HG03520 (cell line): ENCODE results near the gene PIK3AP1.

ENCODE experiments used
- ATAC-seq: cut with Tn5 transposase; IDR thresholded peaks from one replicate; pipeline ENCODE4 v1.9.1; 2021; ENCODE audit warnings: mild to moderate bottlenecking, moderate library complexity; ENCODE audit not compliant: unreplicated experiment

Gene PIK3AP1

DNA sequence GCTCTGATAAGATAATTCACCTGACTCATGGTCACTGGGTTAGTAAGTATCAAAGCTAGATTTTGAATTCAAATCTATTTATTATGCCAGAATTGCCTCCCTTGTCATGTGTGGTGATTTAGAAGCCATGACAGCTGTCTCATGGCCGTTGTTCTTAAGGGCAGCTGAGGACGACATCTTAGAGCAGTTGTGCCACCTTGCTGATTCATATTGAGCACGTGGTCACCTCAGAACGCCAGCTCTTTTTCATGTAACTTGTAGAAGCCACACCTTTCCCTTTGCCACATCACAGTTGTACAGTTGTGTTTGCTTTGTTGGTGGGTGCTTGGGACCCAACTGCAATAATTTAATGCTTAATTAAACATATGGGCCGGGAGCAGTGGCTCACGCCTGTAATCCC is 4.3 kb upstream of the PIK3AP1 start:
- ATAC-seq = no peak

- no peak for ATAC-seq
Measured at GRCh38 chr10:96721207-96721572, 876 bp upstream of the PIK3AP1 start.

DNA sequence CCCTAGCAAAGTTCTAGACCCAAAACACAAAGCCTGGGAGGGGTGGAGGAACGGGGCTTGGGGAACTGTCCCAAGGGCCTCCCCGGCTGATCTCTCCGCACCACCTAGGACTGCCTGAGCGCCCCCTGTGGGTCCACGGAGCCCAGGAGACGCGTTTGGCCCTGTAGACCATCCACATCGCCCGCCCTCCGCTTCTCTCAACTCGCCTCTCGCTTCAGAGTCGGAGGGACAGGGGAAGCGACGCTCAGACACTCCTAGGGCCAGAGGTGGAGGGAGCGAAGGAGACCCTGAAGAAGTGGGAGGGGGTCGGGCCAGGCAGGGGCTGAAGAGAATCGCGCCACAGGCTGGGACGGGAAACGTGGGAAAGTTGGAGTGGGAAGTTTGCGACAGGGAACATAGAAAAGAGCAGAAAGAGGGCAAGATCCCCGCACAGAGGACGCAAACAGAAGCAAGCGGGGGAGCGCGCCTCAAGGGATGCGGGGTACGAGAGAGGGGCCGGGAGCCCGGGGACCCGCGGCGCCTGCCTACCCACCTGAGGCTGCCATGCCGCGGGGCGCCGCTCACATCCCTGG is 378 bp downstream of the PIK3AP1 start:
- peak; percentile 40 for ATAC-seq

GRCh38 chr10:96719200-96719599 is 1.1 kb downstream of the PIK3AP1 start:
- ATAC-seq = no peak

DNA sequence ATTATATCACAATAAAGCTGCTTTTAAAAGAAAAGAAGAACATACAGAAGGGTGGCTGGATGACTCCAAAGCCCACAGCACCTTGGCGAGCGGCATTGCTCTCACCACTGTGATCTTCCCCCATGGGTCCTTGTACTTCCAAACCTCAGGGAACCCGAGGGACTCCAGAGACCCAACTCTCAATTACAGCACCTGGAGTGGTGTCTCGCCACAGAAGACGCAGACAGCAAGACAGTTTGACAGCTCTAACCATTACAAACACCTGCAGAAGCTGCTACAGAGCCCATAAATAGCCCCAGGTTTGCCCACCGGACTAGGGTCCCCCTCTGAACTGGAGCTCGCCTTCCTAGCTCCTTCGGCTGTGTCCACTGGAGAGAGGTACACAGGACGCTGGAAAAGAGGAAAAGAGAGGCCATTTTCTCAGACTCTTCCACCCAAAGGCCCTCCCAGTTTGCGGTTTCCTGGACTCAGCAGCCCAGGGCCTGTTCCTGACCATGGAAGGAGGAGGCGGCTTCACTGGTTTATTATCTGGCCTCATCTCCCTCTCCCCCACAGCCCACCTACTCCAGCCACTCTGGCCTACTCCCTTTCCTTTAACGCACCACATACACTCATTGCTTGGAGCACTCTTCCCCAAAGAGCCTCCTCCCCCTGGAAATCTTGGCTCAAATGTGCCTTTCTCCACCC is 1.9 kb downstream of the PIK3AP1 start:
- ATAC-seq = no peak

DNA sequence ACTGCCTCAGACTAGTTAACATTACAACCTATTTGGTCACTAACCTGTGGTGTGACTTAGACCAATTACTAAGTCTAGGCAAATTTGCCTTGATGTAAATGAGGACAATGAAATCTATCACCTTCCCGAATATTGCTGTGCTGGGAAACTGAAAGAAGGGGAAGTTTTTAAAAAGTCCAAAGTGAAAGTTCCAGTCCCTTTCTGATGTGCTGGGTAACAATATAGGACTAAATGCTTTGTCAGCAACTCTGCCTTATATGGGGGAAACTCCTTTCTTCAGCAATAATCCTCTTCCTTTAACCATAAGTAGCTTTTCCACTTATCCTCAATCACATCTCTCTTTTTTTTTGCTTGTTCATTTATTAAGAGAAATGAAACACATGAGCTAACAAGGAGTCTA is 3.9 kb downstream of the PIK3AP1 start:
- ATAC-seq = no peak

GRCh38 chr10:96714746-96715255 is 5.5 kb downstream of the PIK3AP1 start:
- no peak for ATAC-seq

GRCh38 chr10:96714031-96714590 is 6.2 kb downstream of the PIK3AP1 start:
- no peak for ATAC-seq

- no peak for ATAC-seq
Measured at GRCh38 chr10:96712662-96713271, 7.5 kb downstream of the PIK3AP1 start.

- ATAC-seq = no peak
Measured at GRCh38 chr10:96711048-96711728, 9.1 kb downstream of the PIK3AP1 start.

- ATAC-seq = no peak
Measured at GRCh38 chr10:96709525-96709924, 10.8 kb downstream of the PIK3AP1 start.

GRCh38 chr10:96708996-96709395 is 11.3 kb downstream of the PIK3AP1 start:
- no peak for ATAC-seq

- no peak for ATAC-seq
Measured at GRCh38 chr10:96708456-96708855, 11.9 kb downstream of the PIK3AP1 start.

DNA sequence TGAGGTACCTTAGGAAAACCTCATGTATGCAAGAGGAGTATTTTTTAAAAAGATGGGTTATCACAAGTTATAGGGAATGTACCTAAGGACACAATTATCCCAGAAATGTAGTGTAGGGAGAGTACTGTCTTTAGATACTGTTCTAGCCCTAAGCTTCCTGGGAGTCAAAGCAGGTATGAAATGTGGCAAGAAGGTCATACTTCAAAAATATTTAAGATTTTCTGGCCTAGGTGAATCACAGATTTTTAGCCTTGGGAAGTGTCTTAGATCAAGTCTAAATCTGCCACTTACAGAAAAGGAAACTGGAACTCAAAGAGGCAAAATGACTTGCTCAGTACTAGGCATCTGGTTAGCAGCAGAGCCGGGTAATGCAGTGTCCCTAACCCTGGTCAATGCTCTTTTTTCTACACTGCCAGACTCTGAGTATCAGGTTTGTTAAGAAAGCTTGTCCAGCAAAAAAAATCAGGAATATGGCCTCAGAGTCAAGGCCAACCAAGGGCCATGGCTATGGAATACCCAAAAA is 13.9 kb downstream of the PIK3AP1 start:
- peak; percentile 42 for ATAC-seq

- ATAC-seq = no peak
Measured at GRCh38 chr10:96705134-96705533, 15.2 kb downstream of the PIK3AP1 start.

- no peak for ATAC-seq
Measured at GRCh38 chr10:96704563-96704962, 15.8 kb downstream of the PIK3AP1 start.

GRCh38 chr10:96703358-96703757 is 17.0 kb downstream of the PIK3AP1 start:
- ATAC-seq = no peak

DNA sequence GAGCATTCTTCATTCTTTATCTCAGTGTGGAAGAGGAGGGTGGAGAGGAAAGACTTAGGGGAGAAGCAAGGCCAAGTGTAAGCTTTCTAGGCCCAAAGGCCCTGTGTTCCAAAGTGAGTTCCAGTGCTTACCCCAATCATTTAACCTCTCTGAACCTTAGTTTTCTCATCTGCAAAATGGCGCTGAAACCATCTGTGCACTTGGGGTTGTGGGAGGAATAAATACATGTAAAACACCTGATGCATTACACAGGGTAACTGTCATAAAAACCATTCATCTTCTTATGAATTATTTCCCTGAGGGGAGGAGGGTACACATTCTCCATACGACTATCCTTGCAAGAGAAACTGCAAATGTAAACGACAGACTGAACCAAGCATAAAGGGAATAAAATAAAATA is 19.0 kb downstream of the PIK3AP1 start:
- ATAC-seq = no peak

GRCh38 chr10:96700374-96701099 is 19.8 kb downstream of the PIK3AP1 start:
- ATAC-seq = peak; percentile 77

DNA sequence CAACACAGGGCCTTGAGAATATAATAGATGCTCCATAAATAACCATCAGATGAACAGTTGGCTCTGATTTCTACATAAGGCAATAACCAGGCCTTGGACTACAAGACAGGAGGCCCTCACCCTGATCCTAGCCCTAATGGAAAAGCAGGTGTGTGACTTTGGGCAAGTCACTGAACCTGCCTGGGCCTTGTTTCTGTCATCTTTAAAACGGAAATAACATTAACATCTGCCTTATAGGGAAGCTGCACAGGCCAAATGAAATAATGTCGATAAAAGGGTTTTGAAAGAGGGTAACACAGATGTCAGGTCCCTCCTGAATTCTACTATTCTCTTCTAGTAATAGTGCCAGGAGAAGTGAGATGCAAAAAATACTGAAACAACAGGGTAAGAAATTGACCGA is 20.7 kb downstream of the PIK3AP1 start:
- no peak for ATAC-seq
